ENCODE measurements around the gene AKAP13. TPM values are rescaled to one million over a fixed set of nuclear protein-coding genes. Genes with fewer than 3 reads are reported as not detected.

AKAP13 gene
- total and polyA plus RNA-seq, 2 of the 13 experiments (the other 11 are each of a cell fraction or from before 2014, with no cell fraction given), result 6.7 to 27.1 TPM

- FAIRE-seq (no peak), ATAC-seq (no peak), DNase-seq (ENCODE audit: low spot score) (no peak)
- H3K79me2 ChIP-seq (ENCODE audit: insufficient read depth, low read length), result no peaks in the 10 kb centered on the region
- H3K4me3 ChIP-seq (replicated peaks in 1 of 3; ENCODE audit: insufficient read depth in 1 of 3, low read depth in 2 of 3, low read length in 3 of 3), result no peak overlapping the region
- ChIA-PET CTCF (ENCODE audit: low intra/inter-chr PET ratio, low total read pairs) (no interaction called here), POLR2A (no interaction called here)
- H3K27me3 ChIP-seq (ENCODE audit: control insufficient read depth in 1 of 2, insufficient read depth in 2 of 2, low read length in 2 of 2), result peaks cover 0 to 7% of the 10 kb centered on the region in 2 experiments; a peak in 3 of 5 replicates
- BruUV-seq (replicated peaks), result no TSS peak
- H4K20me1 ChIP-seq (ENCODE audit: insufficient read depth, low read length), result no peaks in the 10 kb centered on the region
- H3K4me1 ChIP-seq (ENCODE audit: insufficient read depth, low read length), result no peaks in the 10 kb centered on the region
- no peak for TF ChIP-seq ZNF503 (CRISPR knock-in tag; IDR thresholded peaks at IDR 0.05)
- no peak for TF ChIP-seq PHF21A (CRISPR knock-in tag; IDR thresholded peaks at IDR 0.05)
- no peak for TF ChIP-seq ZNF205 (CRISPR knock-in tag; IDR thresholded peaks at IDR 0.05)
- TF ChIP-seq POLR2AphosphoS2 (IDR thresholded peaks at IDR 0.05; ENCODE audit: low read depth, low read length), result no peak
- TF ChIP-seq ZNF121 (CRISPR knock-in tag; IDR thresholded peaks at IDR 0.05), result no peak
- TF ChIP-seq ZNF598 (CRISPR knock-in tag; IDR thresholded peaks at IDR 0.05; ENCODE audit: borderline replicate concordance), result no peak
- TF ChIP-seq IKZF4 (CRISPR knock-in tag; IDR thresholded peaks at IDR 0.05; ENCODE audit: borderline replicate concordance, low read depth, not compliant biosample characterization), result no peak
- no peak for TF ChIP-seq AKNA (CRISPR knock-in tag; IDR thresholded peaks at IDR 0.05; ENCODE audit: borderline replicate concordance)
- intact Hi-C loops (cut with micrococcal nuclease; ENCODE audit: unreplicated experiment), result no loop called here
- no peak overlapping the region for H3K9ac ChIP-seq (ENCODE audit: insufficient read depth, low read depth, low read length)
- H3K36me3 ChIP-seq (replicated peaks in 1 of 2; ENCODE audit: control insufficient read depth in 1 of 2, insufficient read depth in 2 of 2, low read length in 2 of 2), result no peaks in the 10 kb centered on the region
- no peak overlapping the region for H3K4me2 ChIP-seq (ENCODE audit: low read depth, low read length)
- in situ Hi-C loops (cut with HindIII; ENCODE audit: extremely low pct_ligation_motif_present, low pct_unique_long_range_greater_than_20kb), result no loop called here
- WGBS (ENCODE audit: low lambda C conversion rate), result 74% methylated on average over 2 of the region's 2 CpGs
- no peak overlapping the region for H2AFZ ChIP-seq (ENCODE audit: low read length)
- H3K27ac ChIP-seq (ENCODE audit: extremely low read length, insufficient read depth, low read length), result no peak overlapping the region
- no peaks in the 10 kb centered on the region for H3K9me3 ChIP-seq (ENCODE audit: low read length)
Observed at GRCh38 chr15:85365980-85366379, 14.4 kb upstream of the AKAP13 start.
